Stomach smooth muscle (tissue), 2 donors: ENCODE measurements around the gene SYT6.

Experiments used
- H3K27ac ChIP-seq: one replicate; pipeline ENCODE4 v1.7.0; 2013; ENCODE audit warnings: mild to moderate bottlenecking, low read length, inconsistent platforms
- H3K27me3 ChIP-seq, 2 donors: one replicate each; pipeline ENCODE4 v1.7.0; 2013; ENCODE audit warnings: low read length in 2 of 2; ENCODE audit not compliant: insufficient read depth in 2 of 2, control insufficient read depth in 1 of 2
- H3K36me3 ChIP-seq, 2 donors: one replicate each; pipeline ENCODE4 v1.7.0; 2013; ENCODE audit warnings: low read length in 2 of 2; ENCODE audit not compliant: control insufficient read depth in 2 of 2, insufficient read depth in 2 of 2
- H3K4me1 ChIP-seq: one replicate; pipeline ENCODE4 v1.7.0; 2013; ENCODE audit warnings: low read length; ENCODE audit not compliant: control insufficient read depth, insufficient read depth
- H3K4me3 ChIP-seq, 2 donors: one replicate each; pipeline ENCODE4 v1.7.0; 2013; ENCODE audit warnings: low read length in 2 of 2
- H3K9ac ChIP-seq, 2 donors: one replicate each; pipeline ENCODE4 v1.7.0; 2013; ENCODE audit warnings: low read length in 2 of 2, mild to moderate bottlenecking in 1 of 2
- H3K9me3 ChIP-seq, 2 donors: one replicate each; pipeline ENCODE4 v1.7.0; 2013; ENCODE audit warnings: low read length in 2 of 2; ENCODE audit not compliant: control insufficient read depth in 2 of 2
- donor health status: healthy.
- donor health status: Pancreatic carcinoma.

SYT6 gene

DNA sequence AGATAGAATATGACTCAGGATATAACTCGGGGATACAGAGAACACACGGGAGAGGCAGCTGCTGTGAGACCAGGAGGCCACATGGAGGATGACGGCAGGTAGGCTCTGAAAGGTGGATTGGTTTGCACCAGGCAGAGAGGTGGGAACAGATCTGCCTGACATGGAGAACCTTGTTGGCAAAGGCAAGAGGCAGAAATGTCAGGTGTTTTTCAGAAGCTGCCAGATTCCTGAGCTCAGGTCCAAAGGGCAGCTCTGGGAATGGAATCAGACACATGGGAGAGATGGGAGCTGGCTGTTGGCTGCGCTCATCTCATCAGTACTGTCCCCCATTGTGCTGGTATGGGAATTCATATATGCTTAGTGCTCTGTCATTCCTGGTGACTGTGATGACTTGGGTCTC is 19.2 kb downstream of the SYT6 start:
- no peak overlapping the region for H3K27ac ChIP-seq
- H3K36me3 ChIP-seq = no peaks in the 10 kb centered on the region
- H3K27me3 ChIP-seq = peaks cover 0 to 4% of the 10 kb centered on the region in 2 donors
- H3K4me3 ChIP-seq = no peak overlapping the region
- no peak overlapping the region for H3K9ac ChIP-seq
- H3K4me1 ChIP-seq = no peaks in the 10 kb centered on the region
- no peaks in the 10 kb centered on the region for H3K9me3 ChIP-seq

DNA sequence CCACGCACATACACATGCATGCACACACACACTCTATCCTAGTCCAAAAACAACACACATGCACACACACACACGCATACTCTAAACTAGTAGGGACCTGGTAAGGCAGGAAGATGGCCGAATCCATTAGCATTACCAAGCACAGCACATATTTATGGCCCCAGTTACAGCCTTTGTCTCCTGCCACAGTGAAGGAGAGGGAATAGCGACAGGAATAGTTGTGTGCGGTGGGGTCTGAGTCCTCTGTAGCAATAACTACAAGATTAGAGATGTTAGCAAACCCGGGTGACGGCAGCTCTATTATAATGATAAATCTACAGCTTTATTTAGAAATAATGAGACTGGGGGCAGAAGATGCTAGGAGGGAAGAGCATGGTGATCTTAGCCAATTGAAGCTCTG is 20.5 kb downstream of the SYT6 start:
- H3K9ac ChIP-seq = no peak overlapping the region
- H3K27me3 ChIP-seq = peaks cover 0 to 4% of the 10 kb centered on the region in 2 donors
- H3K4me3 ChIP-seq = no peak overlapping the region
- no peak overlapping the region for H3K27ac ChIP-seq
- H3K9me3 ChIP-seq = no peaks in the 10 kb centered on the region
- no peaks in the 10 kb centered on the region for H3K4me1 ChIP-seq
- no peaks in the 10 kb centered on the region for H3K36me3 ChIP-seq

DNA sequence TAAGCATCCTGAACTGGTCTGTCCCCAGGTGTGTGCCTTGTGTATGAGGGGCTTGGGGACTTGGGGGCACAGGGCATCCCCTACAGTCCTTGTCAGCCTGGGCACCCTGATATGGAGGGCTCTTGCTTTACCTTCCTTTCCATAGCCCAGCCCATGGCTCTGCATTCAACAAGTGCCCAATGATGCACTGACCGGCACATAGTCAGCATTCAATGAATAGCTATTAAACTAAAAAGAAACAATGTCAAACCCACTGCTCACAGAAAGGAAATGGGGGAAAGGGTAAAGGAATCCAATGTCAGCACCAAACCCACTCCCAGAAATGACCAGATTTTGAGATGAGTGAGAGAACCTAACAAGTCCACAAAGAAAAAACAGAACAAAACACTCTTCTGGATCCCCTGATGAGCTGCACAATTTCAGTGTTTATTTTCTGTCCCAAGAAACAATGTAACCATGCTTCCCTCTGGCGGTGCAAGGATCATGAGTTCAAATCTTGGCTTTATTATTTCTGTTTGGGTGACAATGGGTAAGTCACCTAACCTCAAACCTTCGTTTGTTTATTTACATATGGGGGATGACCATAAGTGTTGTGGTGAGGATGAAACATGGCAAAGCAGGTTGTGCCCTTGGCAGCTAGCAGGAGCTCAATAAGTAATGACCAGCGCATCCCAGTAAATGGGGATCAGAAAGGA is 22.0 kb downstream of the SYT6 start:
- H3K27ac ChIP-seq = no peak overlapping the region

DNA sequence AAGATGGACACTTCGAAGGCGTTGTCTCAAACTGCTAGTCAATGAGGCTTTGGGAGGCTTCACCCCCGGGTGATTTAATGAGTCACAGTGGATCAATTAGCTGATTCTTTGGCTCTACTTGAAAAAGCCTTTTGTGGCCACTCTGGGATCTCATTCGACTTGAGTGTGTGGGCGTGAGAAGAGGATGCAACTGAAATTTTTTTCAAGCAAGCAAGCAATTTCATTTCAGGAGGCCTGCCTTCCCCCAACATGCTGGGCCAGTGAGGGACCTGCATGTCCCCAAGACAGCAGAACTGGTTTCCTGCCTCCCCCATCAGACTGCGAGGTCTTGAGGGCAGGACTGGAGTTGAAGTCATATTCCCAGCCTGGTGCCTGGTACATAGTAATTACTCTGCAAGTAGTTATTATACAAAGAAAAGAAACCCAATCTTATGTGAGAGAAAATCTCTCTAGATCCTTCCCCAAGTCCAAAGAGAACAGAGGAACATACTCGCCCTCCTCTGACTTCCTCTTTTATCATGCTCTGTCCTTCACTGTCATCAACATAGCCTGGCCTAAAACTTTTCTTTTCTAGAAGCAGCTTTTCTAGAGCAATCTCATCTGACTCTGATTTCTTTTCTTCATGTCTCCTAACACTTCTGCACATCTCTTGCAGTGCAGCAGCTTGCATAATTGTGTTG is 22.7 kb downstream of the SYT6 start:
- Histone ChIP-seq H3K9me3 (no peaks in the 10 kb centered on the region), H3K27ac (no peak overlapping the region), H3K36me3 (no peaks in the 10 kb centered on the region), H3K9ac (no peak overlapping the region), H3K4me1 (no peaks in the 10 kb centered on the region), H3K27me3 (no peaks in the 10 kb centered on the region), H3K4me3 (no peak overlapping the region)

More for the DNA sequence above, 22.0 kb downstream of the SYT6 start:
- no peaks in the 10 kb centered on the region for H3K4me1 ChIP-seq
- H3K9me3 ChIP-seq = no peaks in the 10 kb centered on the region
- no peaks in the 10 kb centered on the region for H3K36me3 ChIP-seq
- no peak overlapping the region for H3K4me3 ChIP-seq
- H3K9ac ChIP-seq = no peak overlapping the region
- peaks cover 0 to 4% of the 10 kb centered on the region in 2 donors for H3K27me3 ChIP-seq

DNA sequence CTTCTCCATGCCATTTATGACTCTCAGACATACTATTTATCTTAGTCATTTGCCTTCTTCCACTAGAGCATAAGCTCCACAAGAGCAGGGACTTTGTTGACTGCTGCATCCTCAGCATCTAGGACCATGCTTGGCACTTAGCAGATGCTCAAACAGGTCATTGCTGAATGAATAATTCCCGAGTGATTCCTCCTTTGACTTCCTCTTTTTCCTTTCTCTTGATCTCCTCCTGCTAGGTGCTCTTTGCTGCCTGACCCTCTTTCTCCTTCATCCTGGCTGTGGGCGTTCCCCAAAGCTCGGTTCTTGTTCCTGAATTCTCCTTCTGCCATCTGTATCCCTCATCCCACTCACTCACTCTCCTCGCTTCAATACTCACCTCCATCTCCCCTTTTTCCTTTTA is 23.5 kb downstream of the SYT6 start:
- Histone ChIP-seq H3K4me3 (no peak overlapping the region), H3K27me3 (no peaks in the 10 kb centered on the region), H3K4me1 (no peaks in the 10 kb centered on the region), H3K27ac (no peak overlapping the region), H3K9ac (no peak overlapping the region), H3K9me3 (no peaks in the 10 kb centered on the region), H3K36me3 (no peaks in the 10 kb centered on the region)

DNA sequence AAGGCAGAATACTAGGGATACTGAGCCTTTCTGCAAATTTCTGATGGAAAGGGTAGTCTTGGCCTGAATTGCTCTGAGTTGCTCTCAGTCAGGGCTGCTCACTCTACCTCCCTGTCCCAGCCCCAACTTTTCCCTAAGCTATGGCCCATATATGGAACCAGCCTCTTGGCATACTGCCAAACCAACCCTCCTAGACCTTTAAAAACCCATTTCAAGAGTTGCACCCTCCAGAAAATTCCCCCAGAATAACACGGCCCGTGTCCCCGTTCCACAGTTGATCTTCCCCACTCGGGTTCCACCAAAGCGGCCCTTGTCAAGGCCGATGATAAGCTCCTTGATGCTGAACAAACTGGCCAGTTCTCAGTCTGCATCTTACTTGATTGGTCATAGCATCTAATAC is 25.4 kb downstream of the SYT6 start:
- H3K36me3 ChIP-seq = no peaks in the 10 kb centered on the region
- no peak overlapping the region for H3K27ac ChIP-seq
- H3K4me1 ChIP-seq = no peaks in the 10 kb centered on the region
- H3K4me3 ChIP-seq = no peak overlapping the region
- H3K27me3 ChIP-seq = no peaks in the 10 kb centered on the region
- H3K9me3 ChIP-seq = no peaks in the 10 kb centered on the region
- H3K9ac ChIP-seq = no peak overlapping the region

DNA sequence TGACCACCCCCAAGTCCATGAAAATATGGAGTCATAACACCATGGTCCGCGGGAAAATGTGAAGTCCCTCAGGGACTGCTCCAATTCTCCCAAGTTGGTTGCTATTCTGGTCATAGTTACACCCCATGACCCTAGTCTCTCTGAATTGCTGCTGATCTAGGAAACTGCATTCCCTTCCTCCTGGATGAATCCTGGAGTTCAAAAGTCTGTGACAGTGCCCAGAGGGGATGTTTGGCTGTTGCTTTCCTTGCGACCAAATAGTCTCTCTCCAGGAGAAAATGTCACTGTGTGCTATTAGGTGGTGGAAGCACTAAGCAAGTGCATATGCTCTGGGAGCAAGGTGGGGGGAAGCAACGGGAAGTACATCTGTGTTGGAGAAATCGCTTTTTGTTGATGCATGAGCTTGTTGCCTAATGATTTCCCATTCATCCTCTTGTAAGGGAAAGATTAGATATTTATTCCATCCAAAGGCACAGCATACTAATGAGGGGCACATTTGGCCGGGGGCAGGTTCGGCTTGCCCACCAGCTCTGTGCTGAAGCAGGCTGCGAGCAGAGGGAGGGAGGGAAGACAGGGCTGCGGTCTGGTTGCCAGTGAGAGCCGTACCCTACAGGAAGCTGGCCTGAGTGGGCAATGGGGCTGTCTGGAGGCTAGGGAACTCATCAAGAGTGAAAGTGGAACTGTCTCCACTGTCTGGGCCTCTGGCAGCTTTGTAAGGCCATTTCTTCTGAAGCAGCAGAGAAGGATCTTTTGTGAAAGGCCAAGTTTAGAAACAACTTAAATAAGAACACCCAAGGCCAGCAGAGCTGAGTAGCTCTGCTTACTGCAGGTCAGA is 27.2 kb downstream of the SYT6 start:
- H3K9ac ChIP-seq = no peak overlapping the region
- no peaks in the 10 kb centered on the region for H3K9me3 ChIP-seq
- H3K4me3 ChIP-seq = no peak overlapping the region
- no peaks in the 10 kb centered on the region for H3K4me1 ChIP-seq
- no peaks in the 10 kb centered on the region for H3K27me3 ChIP-seq
- H3K36me3 ChIP-seq = no peaks in the 10 kb centered on the region
- no peak overlapping the region for H3K27ac ChIP-seq

DNA sequence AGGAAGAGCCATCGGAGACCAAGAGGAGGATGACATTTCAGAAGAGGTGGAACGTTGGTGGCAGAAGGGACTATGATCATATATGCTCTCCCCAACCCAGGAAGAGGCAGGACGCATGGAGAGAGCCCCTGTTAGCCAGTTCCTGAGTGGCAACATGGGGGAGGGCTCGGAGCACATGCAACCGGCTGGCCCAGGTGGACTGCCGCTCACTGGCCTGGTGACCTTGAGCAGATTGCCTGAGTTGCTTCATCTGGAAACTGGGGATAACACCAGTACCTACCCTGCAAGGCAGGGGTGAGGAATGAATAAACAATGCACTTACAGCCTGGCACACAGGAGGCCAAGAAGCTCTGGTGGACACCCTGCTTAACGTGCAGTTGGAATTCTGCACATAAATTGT is 29.0 kb downstream of the SYT6 start:
- Histone ChIP-seq H3K4me1 (no peaks in the 10 kb centered on the region), H3K36me3 (no peaks in the 10 kb centered on the region), H3K27ac (no peak overlapping the region), H3K9ac (no peak overlapping the region), H3K27me3 (no peaks in the 10 kb centered on the region), H3K4me3 (no peak overlapping the region), H3K9me3 (no peaks in the 10 kb centered on the region)

DNA sequence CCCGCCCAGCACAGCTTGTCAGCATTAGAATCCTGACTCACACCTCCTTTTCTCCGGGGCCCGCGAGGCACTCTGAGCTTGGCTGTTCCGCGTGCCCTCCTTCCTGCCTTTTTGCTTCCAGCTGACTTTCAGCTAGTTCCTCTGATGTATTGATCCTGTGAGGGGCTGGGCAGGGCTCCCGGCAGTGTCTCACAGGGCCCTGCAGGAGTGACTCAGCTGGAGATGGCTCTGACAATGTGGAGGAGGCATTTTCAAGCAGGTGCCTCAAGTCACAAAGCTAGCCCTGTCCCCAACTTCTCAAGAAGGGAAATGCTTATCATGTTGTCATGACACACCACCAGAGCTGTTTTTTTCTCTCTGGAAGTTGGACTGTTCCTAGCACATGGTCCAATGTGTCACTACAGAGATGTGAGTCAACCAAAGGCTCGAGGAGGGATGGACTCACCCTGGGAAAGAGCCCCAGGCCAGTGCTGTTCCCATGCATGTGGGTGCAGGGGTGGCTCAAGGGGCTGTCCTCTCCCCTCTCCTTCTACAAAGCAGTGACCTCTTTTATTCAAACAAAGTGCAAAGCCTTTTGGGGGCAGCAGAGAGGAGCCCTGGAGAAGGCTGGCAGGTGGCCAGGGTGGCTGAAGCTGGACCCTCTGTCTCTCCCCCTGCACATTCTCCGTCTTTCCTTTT is 30.6 kb downstream of the SYT6 start:
- Histone ChIP-seq H3K36me3 (no peaks in the 10 kb centered on the region), H3K4me1 (no peaks in the 10 kb centered on the region), H3K4me3 (no peak overlapping the region), H3K27me3 (no peaks in the 10 kb centered on the region), H3K9me3 (no peaks in the 10 kb centered on the region), H3K9ac (no peak overlapping the region), H3K27ac (no peak overlapping the region)

DNA sequence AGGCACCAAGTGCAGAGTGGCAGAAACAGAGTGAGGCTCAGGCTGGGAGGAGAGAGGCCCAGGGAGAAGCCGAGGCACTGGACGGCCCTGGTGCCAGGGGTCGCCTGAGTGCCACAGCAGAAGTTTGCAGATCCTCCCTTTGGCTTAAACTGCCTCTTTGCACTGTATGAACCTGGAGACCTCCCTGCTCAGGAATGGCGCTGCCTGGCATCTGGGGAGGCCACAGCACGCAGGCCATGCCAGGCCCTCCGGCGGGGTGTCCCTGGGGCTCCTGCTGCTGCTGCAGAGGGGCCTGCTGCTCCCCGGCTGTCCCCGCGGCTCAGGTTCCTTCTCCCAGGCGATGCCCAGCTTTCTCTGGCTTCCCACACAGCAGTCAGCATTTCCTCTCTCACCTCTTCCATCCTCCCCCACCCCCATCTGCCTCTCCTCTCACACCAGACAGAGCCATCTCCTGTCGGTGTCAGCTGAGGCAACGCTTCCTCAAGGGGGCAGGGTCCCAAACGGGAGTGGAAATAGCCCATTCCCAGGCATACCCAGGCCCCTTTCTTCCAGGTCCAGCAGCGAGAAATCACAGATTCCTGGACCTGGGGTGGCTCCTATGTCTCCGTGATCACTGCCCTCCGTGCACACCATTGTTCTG is 35.2 kb downstream of the SYT6 start:
- Histone ChIP-seq H3K9me3 (no peaks in the 10 kb centered on the region), H3K27me3 (no peaks in the 10 kb centered on the region), H3K36me3 (no peaks in the 10 kb centered on the region), H3K27ac (no peak overlapping the region), H3K4me3 (no peak overlapping the region), H3K9ac (no peak overlapping the region), H3K4me1 (no peaks in the 10 kb centered on the region)
